Measurements from ENCODE around the gene AHSP. TPM values are rescaled to one million over a fixed set of nuclear protein-coding genes. Genes with fewer than 3 reads are reported as not detected.

Gene AHSP
- total RNA-seq, 1 donor from 2014 or later: not detected

- H3K9me3 ChIP-seq: no peaks in the 10 kb centered on the region
- H3K4me1 ChIP-seq: peaks cover 25% of the 10 kb centered on the region
- intact Hi-C loops (cut with DNase I): no loop called here
- DNase-seq (no peak), ATAC-seq (no peak)
- H3K36me3 ChIP-seq: peaks cover 35% of the 10 kb centered on the region
- TF ChIP-seq CTCF (IDR thresholded peaks at IDR 0.05): no peak
- H3K4me3 ChIP-seq: peak overlapping the region; percentile 67
- no peaks in the 10 kb centered on the region for H3K27me3 ChIP-seq (ENCODE audit: low read depth)
- no peak overlapping the region for H3K27ac ChIP-seq
Measured at GRCh38 chr16:31488468-31489297, 39.0 kb upstream of the AHSP start.

- Histone ChIP-seq H3K9me3 (no peaks in the 10 kb centered on the region), H3K27ac (no peak overlapping the region), H3K27me3 (ENCODE audit: low read depth) (no peaks in the 10 kb centered on the region), H3K4me3 (no peak overlapping the region), H3K36me3 (peaks cover 40% of the 10 kb centered on the region), H3K4me1 (peaks cover 25% of the 10 kb centered on the region)
- intact Hi-C loops (cut with DNase I): no loop called here
- TF ChIP-seq CTCF (IDR thresholded peaks at IDR 0.05): no peak
- DNase-seq (no peak), ATAC-seq (no peak)
Measured at GRCh38 chr16:31489298-31489564, 38.5 kb upstream of the AHSP start.

- no peaks in the 10 kb centered on the region for H3K9me3 ChIP-seq
- no peak for DNase-seq
- peaks cover 45% of the 10 kb centered on the region for H3K36me3 ChIP-seq
- H3K27me3 ChIP-seq (ENCODE audit: low read depth): no peaks in the 10 kb centered on the region
- H3K27ac ChIP-seq: no peak overlapping the region
- intact Hi-C loops (cut with DNase I): no loop called here
- no peak overlapping the region for H3K4me3 ChIP-seq
- H3K4me1 ChIP-seq: peaks cover 25% of the 10 kb centered on the region
- ATAC-seq: no peak
- no peak for TF ChIP-seq CTCF (IDR thresholded peaks at IDR 0.05)
Measured at GRCh38 chr16:31489616-31490584, 37.8 kb upstream of the AHSP start.

DNA sequence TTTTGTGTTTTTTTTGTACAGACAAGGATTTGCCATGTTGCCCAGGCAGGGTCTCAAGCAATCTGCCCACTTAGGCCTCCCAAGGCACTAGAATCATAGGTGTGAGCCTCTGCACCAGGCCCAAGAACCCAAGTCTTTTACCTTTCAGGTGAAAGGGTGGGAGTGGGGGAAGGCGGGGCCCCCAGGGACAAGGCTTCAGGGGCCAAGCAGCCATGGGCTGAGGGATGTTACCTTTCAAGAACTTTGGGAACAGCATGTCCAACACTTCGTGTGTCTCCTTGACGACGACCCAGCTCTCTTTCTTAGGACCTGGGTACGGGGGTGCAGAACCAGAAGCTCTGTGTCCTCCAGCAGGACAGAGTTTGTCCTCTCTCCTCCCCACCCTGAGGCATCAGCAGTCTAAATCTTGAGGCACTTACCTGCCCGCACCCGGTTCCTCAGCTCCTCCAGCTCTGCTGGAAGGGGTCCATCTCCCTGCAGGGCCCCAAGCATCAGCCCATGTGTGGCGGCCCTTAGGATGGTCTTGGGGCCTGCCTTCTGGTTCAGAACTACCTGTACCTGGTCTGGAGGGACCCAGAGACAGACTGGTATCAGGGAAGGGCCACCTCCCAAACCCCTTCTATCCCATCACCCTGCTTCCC, 35.8 kb upstream of the AHSP start:
- no peak for TF ChIP-seq CTCF (IDR thresholded peaks at IDR 0.05)
- H3K4me3 ChIP-seq: no peak overlapping the region
- peaks cover 65% of the 10 kb centered on the region for H3K36me3 ChIP-seq
- intact Hi-C loops (cut with DNase I): no loop called here
- H3K27me3 ChIP-seq (ENCODE audit: low read depth): no peaks in the 10 kb centered on the region
- no peak overlapping the region for H3K27ac ChIP-seq
- ATAC-seq (no peak), DNase-seq (no peak)
- H3K4me1 ChIP-seq: peaks cover 28% of the 10 kb centered on the region
- H3K9me3 ChIP-seq: no peaks in the 10 kb centered on the region

DNA sequence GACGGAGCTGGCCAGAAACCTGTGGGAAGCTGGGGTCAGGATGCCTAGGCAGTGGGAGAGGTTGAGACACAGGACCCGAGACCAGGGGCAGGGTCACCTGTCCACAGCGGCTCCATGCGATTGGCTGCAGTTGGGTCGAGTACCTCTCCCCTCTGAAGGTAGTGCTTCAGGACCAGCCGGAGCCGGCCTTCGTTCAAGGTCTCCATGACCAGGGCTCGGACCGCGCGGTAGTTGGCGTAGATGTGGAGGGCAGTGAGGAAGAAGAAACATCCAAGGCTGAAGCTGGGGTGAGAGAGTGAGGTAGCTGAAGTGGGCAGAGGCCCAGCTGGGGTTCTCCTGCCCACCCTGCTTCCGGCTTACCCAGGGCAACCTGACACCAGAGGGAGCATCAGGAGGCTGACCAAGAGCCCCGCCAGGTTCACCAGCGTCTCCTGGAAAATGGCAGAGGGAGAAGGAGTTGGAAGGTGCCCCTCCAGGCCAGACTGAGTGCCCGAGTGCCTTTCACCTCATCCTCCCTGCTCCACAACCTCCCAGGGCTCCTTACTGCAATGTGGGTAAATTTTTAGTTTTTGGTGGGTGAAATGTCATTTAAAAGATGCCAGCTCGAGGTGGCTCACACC, 34.1 kb upstream of the AHSP start:
- intact Hi-C loops (cut with DNase I): no loop called here
- Histone ChIP-seq H3K27ac (no peak overlapping the region), H3K36me3 (peaks cover 81% of the 10 kb centered on the region), H3K4me3 (no peak overlapping the region), H3K27me3 (ENCODE audit: low read depth) (no peaks in the 10 kb centered on the region), H3K4me1 (peaks cover 12% of the 10 kb centered on the region), H3K9me3 (no peaks in the 10 kb centered on the region)
- no peak for TF ChIP-seq CTCF (IDR thresholded peaks at IDR 0.05)
- ATAC-seq (no peak), DNase-seq (no peak)
